ENCODE results near the gene CIAO3.
A peak's percentile ranks its signal among the peaks of the same experiment; 100 is the strongest.

CIAO3 gene

GRCh38 chr16:687499-687898 is 53.3 kb downstream of the CIAO3 start:
- DNase-seq = no peak

GRCh38 chr16:686459-687260 is 54.1 kb downstream of the CIAO3 start:
- no peak for DNase-seq

GRCh38 chr16:685967-686366 is 54.8 kb downstream of the CIAO3 start:
- DNase-seq = no peak

- peak; percentile 58 for DNase-seq
These were observed 55.7 kb downstream of the CIAO3 start for GRCh38 chr16:684961-685696.

- peak; percentile 88 for DNase-seq
These were observed 56.6 kb downstream of the CIAO3 start, which contains the start of gene JMJD8 for GRCh38 chr16:684071-684794. Gene JMJD8, minus strand, starts transcription at chr16:684334. Its CDS starts 15 bp downstream, at chr16:684319.

- no peak for DNase-seq
These were observed 57.3 kb downstream of the CIAO3 start for GRCh38 chr16:683396-684070.

- no peak for DNase-seq
These were observed 58.1 kb downstream of the CIAO3 start for GRCh38 chr16:682493-683395.

GRCh38 chr16:681746-682427 is 58.9 kb downstream of the CIAO3 start:
- DNase-seq = no peak

GRCh38 chr16:680967-681745 is 59.6 kb downstream of the CIAO3 start:
- no peak for DNase-seq

GRCh38 chr16:680625-680945 is 60.2 kb downstream of the CIAO3 start:
- no peak for DNase-seq

- no peak for DNase-seq
These were observed 60.8 kb downstream of the CIAO3 start, which contains the start of gene STUB1 for GRCh38 chr16:679814-680624. Gene STUB1, plus strand, starts transcription at chr16:680410. Its CDS starts 116 bp downstream, at chr16:680526.
